ENCODE measurements around the gene MYO5A.

GRCh38 chr15:52277575-52277974, 251.1 kb downstream of the MYO5A start:
- TF ChIP-seq BCL3 (IDR thresholded peaks at IDR 0.05): no peak
- TF ChIP-seq CTCF (IDR thresholded peaks at IDR 0.05): no peak
- TF ChIP-seq KDM1A (IDR thresholded peaks at IDR 0.05; ENCODE audit: low read depth): no peak
- TF ChIP-seq MAFK (IDR thresholded peaks at IDR 0.05; ENCODE audit: partially characterized antibody): no peak
- TF ChIP-seq CBX8 (IDR thresholded peaks at IDR 0.05): no peak
- TF ChIP-seq TFCP2L1 (CRISPR knock-in tag; IDR thresholded peaks at IDR 0.05): no peak
- no peak for TF ChIP-seq ZNF302 (CRISPR knock-in tag; IDR thresholded peaks at IDR 0.05)
- no peak for TF ChIP-seq REST (IDR thresholded peaks at IDR 0.05)
- TF ChIP-seq RAD21 (conservative IDR thresholded peaks at IDR 0.05 in 1 of 2, IDR thresholded peaks at IDR 0.05 in 1 of 2): no peak
